HG02840 (cell line): ENCODE results near the gene MAP3K14.

Source experiments
- ATAC-seq: cut with Tn5 transposase; IDR thresholded peaks from one replicate; pipeline ENCODE4 v1.9.1; 2021; ENCODE audit warnings: mild to moderate bottlenecking, moderate library complexity, moderate number of reproducible peaks; ENCODE audit not compliant: unreplicated experiment, low FRiP score

Gene MAP3K14

GRCh38 chr17:45242029-45242414 is 74.8 kb downstream of the MAP3K14 start:
- no peak for ATAC-seq

GRCh38 chr17:45241328-45242028 is 75.3 kb downstream of the MAP3K14 start:
- ATAC-seq, result no peak

- no peak for ATAC-seq
These were observed 75.9 kb downstream of the MAP3K14 start for GRCh38 chr17:45240905-45241327.

- ATAC-seq, result no peak
These were observed 78.6 kb downstream of the MAP3K14 start for GRCh38 chr17:45238155-45238774.

GRCh38 chr17:45237686-45238085 is 79.1 kb downstream of the MAP3K14 start:
- no peak for ATAC-seq

- ATAC-seq, result no peak
These were observed 80.6 kb downstream of the MAP3K14 start for GRCh38 chr17:45236282-45236606.

GRCh38 chr17:45235416-45236281 is 81.2 kb downstream of the MAP3K14 start:
- ATAC-seq, result no peak

- ATAC-seq, result no peak
These were observed 82.0 kb downstream of the MAP3K14 start for GRCh38 chr17:45234641-45235415.

- no peak for ATAC-seq
These were observed 83.3 kb downstream of the MAP3K14 start for GRCh38 chr17:45233423-45233924.

GRCh38 chr17:45232514-45233422 is 84.1 kb downstream of the MAP3K14 start:
- ATAC-seq, result no peak

- ATAC-seq, result no peak
These were observed 85.2 kb downstream of the MAP3K14 start for GRCh38 chr17:45231481-45232116.

- ATAC-seq, result no peak
These were observed 85.9 kb downstream of the MAP3K14 start for GRCh38 chr17:45230787-45231480.

GRCh38 chr17:45230410-45230786 is 86.4 kb downstream of the MAP3K14 start:
- ATAC-seq, result no peak

- no peak for ATAC-seq
These were observed 87.0 kb downstream of the MAP3K14 start for GRCh38 chr17:45229681-45230409.

- no peak for ATAC-seq
These were observed 87.9 kb downstream of the MAP3K14 start for GRCh38 chr17:45228763-45229539.

- no peak for ATAC-seq
These were observed 88.7 kb downstream of the MAP3K14 start for GRCh38 chr17:45227926-45228762.
